IMR-90 (cell line): ENCODE measurements around the gene DYNLT4. TPM values are rescaled to one million over a fixed set of nuclear protein-coding genes. Genes with fewer than 3 reads are reported as not detected.

ENCODE experiments used
- ATAC-seq: fragments of 200-7000 bp; cut with Tn5 transposase; 2 replicates; pipeline ENCODE4 v1.9.1; 2020; ENCODE audit warnings: low read depth, mild to moderate bottlenecking, moderate library complexity
- BruUV-seq: library from RNA; stranded (reverse); fragments of 400-500 nt; replicated peaks from 2 replicates; lab custom pipeline; 2021; lab: Mats Ljungman, UMichigan
- CTCF ChIA-PET: fragments of 300-600 bp; formaldehyde crosslinking; extraction: SDS; loops from one replicate; lab custom pipeline; 2021; ENCODE audit warnings: antibody characterized with exemption; lab: Yijun Ruan, JAX
- POLR2A ChIA-PET: fragments of 300-600 bp; sonication (Branson Sonifier 250); formaldehyde crosslinking; loops from one replicate; lab custom pipeline; 2022; ENCODE audit warnings: antibody characterized with exemption; ENCODE audit not compliant: unreplicated experiment; lab: Charles Lee
- DNase-seq: peaks from one replicate; pipeline ENCODE4 v3.0.0; 2013
- H2AFZ ChIP-seq: replicated peaks from 2 replicates; pipeline ENCODE3; 2013; ENCODE audit warnings: low read length, mild to moderate bottlenecking; ENCODE audit not compliant: poor library complexity
- H2AK5ac ChIP-seq: 2 replicates; pipeline ENCODE4 v1.6.1; 2013; ENCODE audit warnings: low read depth, low read length, inconsistent platforms
- H2AK9ac ChIP-seq: replicated peaks from 2 replicates; pipeline ENCODE3; 2013; ENCODE audit warnings: mild to moderate bottlenecking, low read depth, low read length, moderate library complexity; ENCODE audit not compliant: poor library complexity
- H2BK120ac ChIP-seq: 2 replicates; pipeline ENCODE4 v1.6.1; 2013; ENCODE audit warnings: low read depth, low read length, inconsistent platforms
- H2BK15ac ChIP-seq: 3 replicates; pipeline ENCODE4 v1.6.1; 2013; ENCODE audit warnings: low read depth, low read length, inconsistent platforms
- H2BK20ac ChIP-seq: 2 replicates; pipeline ENCODE4 v1.6.1; 2013; ENCODE audit warnings: low read depth, mild to moderate bottlenecking, inconsistent platforms, low read length, moderate library complexity
- H2BK5ac ChIP-seq: 2 replicates; pipeline ENCODE4 v1.6.1; 2013; ENCODE audit warnings: mild to moderate bottlenecking, low read depth, low read length, inconsistent platforms; ENCODE audit not compliant: poor library complexity, severe bottlenecking
- H3K14ac ChIP-seq: replicated peaks from 2 replicates; pipeline ENCODE4 v1.6.1; 2013; ENCODE audit warnings: low read depth, low read length, inconsistent platforms
- H3K18ac ChIP-seq: 2 replicates; pipeline ENCODE4 v1.6.1; 2013; ENCODE audit warnings: low read depth, low read length, control low read depth
- H3K23ac ChIP-seq: 2 replicates; pipeline ENCODE4 v1.6.1; 2013; ENCODE audit warnings: low read depth, low read length, inconsistent platforms
- H3K27ac ChIP-seq: 2 replicates; pipeline ENCODE4 v1.5.1; 2013; ENCODE audit warnings: mild to moderate bottlenecking, control low read depth, low read length; ENCODE audit not compliant: insufficient read depth
- H3K27me3 ChIP-seq: 2 replicates; pipeline ENCODE4 v1.6.1; 2013; ENCODE audit warnings: low read length; ENCODE audit not compliant: control insufficient read depth, insufficient read depth
- H3K36me3 ChIP-seq: 2 replicates; pipeline ENCODE4 v1.6.1; 2013; ENCODE audit warnings: low read length, mixed read lengths; ENCODE audit not compliant: control insufficient read depth, insufficient read depth
- H3K4ac ChIP-seq: 2 replicates; pipeline ENCODE4 v1.6.1; 2013; ENCODE audit warnings: low read depth, low read length, inconsistent platforms
- H3K4me1 ChIP-seq: 2 replicates; pipeline ENCODE4 v1.6.1; 2013; ENCODE audit warnings: low read length, mixed read lengths; ENCODE audit not compliant: control insufficient read depth, insufficient read depth
- H3K4me2 ChIP-seq: 2 replicates; pipeline ENCODE4 v1.6.1; 2013; ENCODE audit warnings: low read depth, mild to moderate bottlenecking, control low read depth, low read length, moderate library complexity
- H3K4me3 ChIP-seq: 2 replicates; pipeline ENCODE4 v1.5.1; 2013; ENCODE audit warnings: low read depth, mild to moderate bottlenecking, control low read depth, low read length, moderate library complexity; ENCODE audit not compliant: insufficient read depth
- H3K56ac ChIP-seq: 2 replicates; pipeline ENCODE4 v1.6.1; 2013; ENCODE audit warnings: low read length, inconsistent platforms; ENCODE audit not compliant: insufficient read depth; ENCODE audit errors: extremely low read depth
- H3K79me1 ChIP-seq, 2 experiments: 2 replicates each; pipeline ENCODE4 v1.6.1; 2013; ENCODE audit warnings: low read length in 2 of 2, inconsistent platforms in 1 of 2, low read depth in 1 of 2
- H3K9ac ChIP-seq: 2 replicates; pipeline ENCODE4 v1.6.1; 2013; ENCODE audit warnings: low read depth, low read length, control low read depth
- H3K9me1 ChIP-seq: 2 replicates; pipeline ENCODE4 v1.6.1; 2013; ENCODE audit warnings: low read length, inconsistent platforms; ENCODE audit not compliant: insufficient read depth
- H3K9me3 ChIP-seq: 2 replicates; pipeline ENCODE4 v1.6.1; 2013; ENCODE audit warnings: low read length; ENCODE audit not compliant: control insufficient read depth, insufficient read depth
- H4K20me1 ChIP-seq: 2 replicates; pipeline ENCODE4 v1.6.1; 2013; ENCODE audit warnings: low read length, inconsistent platforms; ENCODE audit not compliant: insufficient read depth
- H4K5ac ChIP-seq: 2 replicates; pipeline ENCODE4 v1.6.1; 2013; ENCODE audit warnings: mild to moderate bottlenecking, low read depth, low read length, control low read depth
- H4K8ac ChIP-seq, 2 experiments: 2 replicates each; pipeline ENCODE4 v1.6.1; 2013; ENCODE audit warnings: low read depth in 2 of 2, low read length in 2 of 2, control low read depth in 1 of 2, inconsistent platforms in 1 of 2
- H4K91ac ChIP-seq: 2 replicates; pipeline ENCODE4 v1.6.1; 2013; ENCODE audit warnings: low read depth, low read length, inconsistent platforms; ENCODE audit not compliant: insufficient read depth
- BHLHE40 ChIP-seq: fragments of 150-350 bp; IDR thresholded peaks from 2 replicates; pipeline ENCODE4 v1.6.1; 2016; ENCODE audit warnings: mild to moderate bottlenecking, low read depth, low read length
- CEBPB ChIP-seq: IDR thresholded peaks from 2 replicates; pipeline ENCODE4 v1.6.1; 2012; ENCODE audit warnings: low read depth, low read length, improper control_type of control experiment
- CHD1 ChIP-seq: IDR thresholded peaks from 2 replicates; pipeline ENCODE4 v1.6.1; 2012; ENCODE audit warnings: low read depth, low read length, improper control_type of control experiment
- CTCF ChIP-seq: conservative IDR thresholded peaks from 2 replicates; pipeline ENCODE4 v1.5.1; 2012; ENCODE audit warnings: mild to moderate bottlenecking, low read depth, low read length, improper control_type of control experiment
- ELK1 ChIP-seq: fragments of 150-350 bp; IDR thresholded peaks from 2 replicates; pipeline ENCODE4 v1.6.1; 2016; ENCODE audit warnings: low read depth, mild to moderate bottlenecking, low read length, moderate library complexity, borderline replicate concordance
- FOS ChIP-seq: fragments of 150-350 bp; IDR thresholded peaks from 2 replicates; pipeline ENCODE4 v1.6.1; 2016; ENCODE audit warnings: low read depth, low read length
- MAFK ChIP-seq: IDR thresholded peaks from 2 replicates; pipeline ENCODE4 v1.6.1; 2012; ENCODE audit warnings: low read depth, low read length, improper control_type of control experiment
- MXI1 ChIP-seq: IDR thresholded peaks from 2 replicates; pipeline ENCODE4 v1.6.1; 2012; ENCODE audit warnings: low read depth, mild to moderate bottlenecking, low read length, moderate library complexity, borderline replicate concordance
- NFE2L2 ChIP-seq: fragments of 150-350 bp; IDR thresholded peaks from 2 replicates; pipeline ENCODE4 v1.6.1; 2016; ENCODE audit warnings: low read depth, mild to moderate bottlenecking, low read length
- POLR2A ChIP-seq: IDR thresholded peaks from 2 replicates; pipeline ENCODE4 v1.6.1; 2012; ENCODE audit warnings: mild to moderate bottlenecking, low read depth, low read length
- RAD21 ChIP-seq: IDR thresholded peaks from 2 replicates; pipeline ENCODE4 v1.6.1; 2012; ENCODE audit warnings: low read length, improper control_type of control experiment
- RCOR1 ChIP-seq: IDR thresholded peaks from 2 replicates; pipeline ENCODE4 v1.6.1; 2012; ENCODE audit warnings: mild to moderate bottlenecking, low read length, improper control_type of control experiment; ENCODE audit not compliant: insufficient replicate concordance
- SMC3 ChIP-seq: fragments of 150-350 bp; IDR thresholded peaks from 2 replicates; pipeline ENCODE4 v1.6.1; 2016; ENCODE audit warnings: low read depth, mild to moderate bottlenecking, antibody characterized with exemption, low read length, moderate library complexity
- WGBS, 2 experiments: methylation state at CpG; one replicate each; pipeline versions ENCODE4 v1.1.5 to v1.1.7; 2013; ENCODE audit warnings: missing lambda C conversion rate in 2 of 2; ENCODE audit not compliant: insufficient read length in 1 of 2; ENCODE audit errors: extremely low coverage in 2 of 2; 5-methylcytosine and 5-hydroxymethylcytosine counted together
- dilution Hi-C: fragments of 300-500 bp; cut with HindIII; formaldehyde crosslinking; loops from one replicate; pipeline ENCODE4 v1.14.3; 2018; ENCODE audit warnings: low sequenced_read_pairs; ENCODE audit not compliant: unreplicated experiment
- in situ Hi-C: fragments of 300-500 bp; cut with MboI; formaldehyde crosslinking; loops from 3 replicates; pipeline ENCODE4 v1.14.3; 2019; ENCODE audit warnings: low sequenced_read_pairs, inconsistent platforms, mixed read lengths
- intact Hi-C: fragments of 100-400 bp; cut with micrococcal nuclease; formaldehyde crosslinking; loops from 2 replicates; pipeline ENCODE4 v1.10.0; 2022
- polyA plus RNA-seq, 3 experiments: library from polyadenylated mRNA; depleted of rRNA; stranded (reverse); fragments of >200 nt; gene quantifications; 2 replicates each; pipeline ENCODE4 v1.2.3, GENCODE V29; 2012; ENCODE audit warnings: low replicate concordance in 1 of 3
- total RNA-seq: library from RNA; depleted of rRNA; stranded (reverse); fragments of >200 nt; gene quantifications from 2 replicates; pipeline ENCODE4 v1.2.3, GENCODE V29; 2012
- TF ChIP-seq, protein P1 (sequence below): fragments of 150-350 bp; IDR thresholded peaks from 2 replicates; pipeline ENCODE4 v1.6.1; 2017; ENCODE audit warnings: mild to moderate bottlenecking, antibody characterized with exemption, low read length, low read depth

Gene DYNLT4
- total and polyA plus RNA-seq, 2 of the 4 experiments (the other 2 are of a cell fraction) = not detected

DNA sequence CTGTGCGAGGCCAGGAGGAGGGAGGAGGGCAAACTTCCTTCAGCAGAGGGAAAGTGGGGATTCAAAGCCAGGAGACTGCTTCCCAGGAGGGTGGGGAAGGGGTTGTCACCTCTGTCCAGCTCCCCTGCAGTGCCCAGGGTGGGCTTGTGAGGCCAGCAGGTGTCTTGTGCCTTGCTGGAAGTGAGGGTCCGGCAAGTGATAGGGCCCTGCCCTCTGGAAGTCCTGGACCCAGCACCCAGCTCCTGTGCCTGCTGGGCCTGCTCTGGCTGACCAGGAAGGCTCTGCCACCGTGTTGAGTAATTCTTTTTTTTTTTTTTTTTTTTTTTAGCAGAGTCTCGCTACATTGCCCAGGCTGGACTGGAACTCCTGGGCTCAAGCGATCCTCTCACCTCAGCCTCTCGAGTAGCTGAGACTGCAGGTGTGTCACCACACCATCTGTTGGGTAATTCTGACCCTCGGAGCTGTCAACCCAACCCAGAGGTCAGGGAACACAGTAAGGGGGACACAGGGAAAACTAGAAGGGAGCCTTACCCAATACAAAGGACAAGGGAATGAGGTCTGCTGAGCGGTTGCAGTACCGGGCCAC is 20.2 kb downstream of the DYNLT4 start:
- intact Hi-C loops = no loop called here
- ATAC-seq (no peak), DNase-seq (no peak)
- H3K4me1 ChIP-seq = peaks cover 8% of the 10 kb centered on the region; the same call in 1 of the 2 replicates
- H4K20me1 ChIP-seq = no peaks in the 10 kb centered on the region
- TF ChIP-seq FOS (no peak), SMC3 (no peak), ELK1 (no peak), CEBPB (no peak), CTCF (no peak), BHLHE40 (no peak), MAFK (no peak), POLR2A (no peak), RAD21 (no peak), RCOR1 (no peak), MXI1 (no peak), NFE2L2 (no peak), CHD1 (no peak)
- TF ChIP-seq, protein P1, sequence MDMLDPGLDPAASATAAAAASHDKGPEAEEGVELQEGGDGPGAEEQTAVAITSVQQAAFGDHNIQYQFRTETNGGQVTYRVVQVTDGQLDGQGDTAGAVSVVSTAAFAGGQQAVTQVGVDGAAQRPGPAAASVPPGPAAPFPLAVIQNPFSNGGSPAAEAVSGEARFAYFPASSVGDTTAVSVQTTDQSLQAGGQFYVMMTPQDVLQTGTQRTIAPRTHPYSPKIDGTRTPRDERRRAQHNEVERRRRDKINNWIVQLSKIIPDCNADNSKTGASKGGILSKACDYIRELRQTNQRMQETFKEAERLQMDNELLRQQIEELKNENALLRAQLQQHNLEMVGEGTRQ = no peak
- POLR2A ChIA-PET = no interaction called here
- no peaks in the 10 kb centered on the region for H3K9me3 ChIP-seq
- H2AK9ac ChIP-seq = peak overlapping the region; percentile 50
- BruUV-seq = no TSS peak
- H3K23ac ChIP-seq = no peak overlapping the region
- no peak overlapping the region for H2BK15ac ChIP-seq
- peak overlapping the region in 1 of 2 experiments; percentile 79; a peak in 2 of 4 replicates for H4K8ac ChIP-seq
- no peaks in the 10 kb centered on the region for H3K9me1 ChIP-seq
- no peak overlapping the region for H3K4ac ChIP-seq
- no peak overlapping the region for H3K18ac ChIP-seq
- H3K9ac ChIP-seq = no peak overlapping the region
- no peak overlapping the region for H2AK5ac ChIP-seq
- H2BK120ac ChIP-seq = no peak overlapping the region
- H4K5ac ChIP-seq = no peak overlapping the region
- H4K91ac ChIP-seq = no peak overlapping the region
- no peaks in the 10 kb centered on the region for H3K79me1 ChIP-seq
- H3K14ac ChIP-seq = no peak overlapping the region
- peak overlapping the region; percentile 95 for H2AFZ ChIP-seq
- no peak overlapping the region for H2BK20ac ChIP-seq
- no peak overlapping the region for H2BK5ac ChIP-seq
- peaks cover 2% of the 10 kb centered on the region; the same call in 1 of the 2 replicates for H3K27me3 ChIP-seq
- H3K36me3 ChIP-seq = no peaks in the 10 kb centered on the region
- H3K4me3 ChIP-seq = no peak overlapping the region
- H3K4me2 ChIP-seq = no peak overlapping the region
- no peak overlapping the region for H3K56ac ChIP-seq
- dilution Hi-C loops = no loop called here
- in situ Hi-C loops = no loop called here
- WGBS, 2 experiments = 89% methylated on average over 5 of the region's 9 CpGs; no CpG with 5 or more reads in 1 of the 2 experiments
- CTCF ChIA-PET = interaction anchor here (1.4 kb wide), 1 partner anchor 13 kb away, joined by 9 read pairs; the partner anchor contains the start of gene PLK3
- no peak overlapping the region for H3K27ac ChIP-seq
